ENCODE measurements around the gene PELI3. TPM values are rescaled to one million over a fixed set of nuclear protein-coding genes. Genes with fewer than 3 reads are reported as not detected.
"Not testable (repeated sequence)": the region's sequence is repeated elsewhere in the genome, so short reads cannot be mapped to it uniquely, and the experiment has no call there.

PELI3 gene
- total RNA-seq, 1 donor from 2014 or later = 7.3 TPM

- no peak for DNase-seq
- no peaks in the 10 kb centered on the region for H3K4me1 ChIP-seq
- no peak overlapping the region for H3K27ac ChIP-seq (replicated peaks)
- peaks cover 5% of the 10 kb centered on the region for H3K27me3 ChIP-seq (ENCODE audit: low read depth)
- intact Hi-C loops (cut with micrococcal nuclease) = no loop called here
- no peak overlapping the region for H3K4me3 ChIP-seq
- peaks cover 9% of the 10 kb centered on the region for H3K9me3 ChIP-seq (replicated peaks)
- no peak for TF ChIP-seq CTCF (IDR thresholded peaks at IDR 0.05; ENCODE audit: borderline replicate concordance)
- H3K36me3 ChIP-seq = no peaks in the 10 kb centered on the region
Observed at GRCh38 chr11:66457826-66458225, 8.9 kb upstream of the PELI3 start.

- no peaks in the 10 kb centered on the region for H3K4me1 ChIP-seq
- TF ChIP-seq CTCF (IDR thresholded peaks at IDR 0.05; ENCODE audit: borderline replicate concordance) = no peak
- H3K27me3 ChIP-seq (ENCODE audit: low read depth) = no peaks in the 10 kb centered on the region
- H3K27ac ChIP-seq (replicated peaks) = no peak overlapping the region
- H3K36me3 ChIP-seq = no peaks in the 10 kb centered on the region
- intact Hi-C loops (cut with micrococcal nuclease) = no loop called here
- H3K9me3 ChIP-seq (replicated peaks) = peaks cover 13% of the 10 kb centered on the region
- DNase-seq = no peak
- no peak overlapping the region for H3K4me3 ChIP-seq
Observed at GRCh38 chr11:66459138-66459778, 7.4 kb upstream of the PELI3 start.

- no peak overlapping the region for H3K4me3 ChIP-seq
- no peak for TF ChIP-seq CTCF (IDR thresholded peaks at IDR 0.05; ENCODE audit: borderline replicate concordance)
- peaks cover 14% of the 10 kb centered on the region for H3K4me1 ChIP-seq
- no peaks in the 10 kb centered on the region for H3K36me3 ChIP-seq
- H3K9me3 ChIP-seq (replicated peaks) = peaks cover 13% of the 10 kb centered on the region
- no peak overlapping the region for H3K27ac ChIP-seq (replicated peaks)
- intact Hi-C loops (cut with micrococcal nuclease) = no loop called here
- DNase-seq = no peak
- H3K27me3 ChIP-seq (ENCODE audit: low read depth) = no peaks in the 10 kb centered on the region
Observed at GRCh38 chr11:66462010-66462409, 4.7 kb upstream of the PELI3 start.

GRCh38 chr11:66462911-66463310 lies 3.8 kb upstream of the PELI3 start:
- intact Hi-C loops (cut with micrococcal nuclease) = no loop called here
- DNase-seq = no peak
- no peak overlapping the region for H3K4me3 ChIP-seq

GRCh38 chr11:66464116-66464515 lies 2.6 kb upstream of the PELI3 start:
- H3K27ac ChIP-seq (replicated peaks); H3K27me3 ChIP-seq (ENCODE audit: low read depth); intact Hi-C loops (cut with micrococcal nuclease); H3K36me3 ChIP-seq; H3K4me3 ChIP-seq; DNase-seq: not testable (repeated sequence)
- Histone ChIP-seq H3K9me3 (replicated peaks) (peaks cover 13% of the 10 kb centered on the region), H3K4me1 (peaks cover 25% of the 10 kb centered on the region)

More at GRCh38 chr11:66462911-66463310, 3.8 kb upstream of the PELI3 start:
- Histone ChIP-seq H3K4me1 (peaks cover 23% of the 10 kb centered on the region), H3K27ac (replicated peaks) (no peak overlapping the region), H3K36me3 (no peaks in the 10 kb centered on the region), H3K27me3 (ENCODE audit: low read depth) (no peaks in the 10 kb centered on the region), H3K9me3 (replicated peaks) (peaks cover 13% of the 10 kb centered on the region)
- TF ChIP-seq CTCF (IDR thresholded peaks at IDR 0.05; ENCODE audit: borderline replicate concordance) = no peak

- no peak overlapping the region for H3K4me3 ChIP-seq
- H3K36me3 ChIP-seq = no peaks in the 10 kb centered on the region
- no peak for TF ChIP-seq CTCF (IDR thresholded peaks at IDR 0.05; ENCODE audit: borderline replicate concordance)
- H3K27ac ChIP-seq (replicated peaks) = no peak overlapping the region
- H3K9me3 ChIP-seq (replicated peaks) = peaks cover 13% of the 10 kb centered on the region
- DNase-seq = no peak
- peaks cover 27% of the 10 kb centered on the region for H3K4me1 ChIP-seq
- no peaks in the 10 kb centered on the region for H3K27me3 ChIP-seq (ENCODE audit: low read depth)
- intact Hi-C loops (cut with micrococcal nuclease) = no loop called here
Observed at GRCh38 chr11:66464916-66465315, 1.8 kb upstream of the PELI3 start.
